ENCODE measurements around the gene SPDYC. TPM values are rescaled to one million over a fixed set of nuclear protein-coding genes. Genes with fewer than 3 reads are reported as not detected.
A peak's percentile ranks its signal among the peaks of the same experiment; 100 is the strongest.

SPDYC gene
- total RNA-seq, 1 experiment from 2014 or later: not detected

DNA sequence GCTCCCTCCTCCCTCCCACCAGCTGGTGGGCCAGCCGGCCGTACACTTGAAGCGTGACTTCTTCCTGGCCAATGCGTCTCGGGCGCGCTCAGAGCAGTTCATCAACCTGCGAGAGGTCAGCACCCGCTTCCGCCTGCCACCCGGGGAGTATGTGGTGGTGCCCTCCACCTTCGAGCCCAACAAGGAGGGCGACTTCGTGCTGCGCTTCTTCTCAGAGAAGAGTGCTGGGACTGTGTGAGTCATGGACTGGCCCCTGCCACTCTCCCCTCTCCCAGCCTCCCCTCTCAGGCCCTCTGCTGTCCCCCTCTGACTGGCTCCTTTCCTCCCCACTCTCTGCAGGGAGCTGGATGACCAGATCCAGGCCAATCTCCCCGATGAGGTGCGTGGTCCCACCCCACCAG lies 36.4 kb downstream of the SPDYC start:
- no peak for DNase-seq (ENCODE audit: low read depth)

DNA sequence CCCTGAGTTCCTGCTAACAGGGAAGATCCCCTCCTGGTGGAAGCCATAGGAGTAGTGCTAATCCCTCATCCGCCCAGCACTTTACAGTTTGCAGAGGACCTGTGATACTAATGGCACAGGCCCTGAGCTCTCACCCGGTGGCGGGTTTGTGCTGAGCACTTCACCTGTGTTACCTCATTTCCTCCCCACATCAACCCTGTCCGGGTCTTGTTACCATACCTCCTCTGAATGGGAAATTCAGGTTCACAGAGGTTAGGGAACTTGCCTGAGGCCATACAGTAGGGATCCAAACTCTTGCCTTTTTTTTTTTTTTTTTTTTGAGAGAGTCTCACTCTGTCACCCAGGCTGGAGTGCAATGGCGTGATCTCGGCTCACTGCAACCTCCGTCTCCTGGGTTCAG lies 36.9 kb downstream of the SPDYC start:
- DNase-seq (ENCODE audit: low read depth): no peak

DNA sequence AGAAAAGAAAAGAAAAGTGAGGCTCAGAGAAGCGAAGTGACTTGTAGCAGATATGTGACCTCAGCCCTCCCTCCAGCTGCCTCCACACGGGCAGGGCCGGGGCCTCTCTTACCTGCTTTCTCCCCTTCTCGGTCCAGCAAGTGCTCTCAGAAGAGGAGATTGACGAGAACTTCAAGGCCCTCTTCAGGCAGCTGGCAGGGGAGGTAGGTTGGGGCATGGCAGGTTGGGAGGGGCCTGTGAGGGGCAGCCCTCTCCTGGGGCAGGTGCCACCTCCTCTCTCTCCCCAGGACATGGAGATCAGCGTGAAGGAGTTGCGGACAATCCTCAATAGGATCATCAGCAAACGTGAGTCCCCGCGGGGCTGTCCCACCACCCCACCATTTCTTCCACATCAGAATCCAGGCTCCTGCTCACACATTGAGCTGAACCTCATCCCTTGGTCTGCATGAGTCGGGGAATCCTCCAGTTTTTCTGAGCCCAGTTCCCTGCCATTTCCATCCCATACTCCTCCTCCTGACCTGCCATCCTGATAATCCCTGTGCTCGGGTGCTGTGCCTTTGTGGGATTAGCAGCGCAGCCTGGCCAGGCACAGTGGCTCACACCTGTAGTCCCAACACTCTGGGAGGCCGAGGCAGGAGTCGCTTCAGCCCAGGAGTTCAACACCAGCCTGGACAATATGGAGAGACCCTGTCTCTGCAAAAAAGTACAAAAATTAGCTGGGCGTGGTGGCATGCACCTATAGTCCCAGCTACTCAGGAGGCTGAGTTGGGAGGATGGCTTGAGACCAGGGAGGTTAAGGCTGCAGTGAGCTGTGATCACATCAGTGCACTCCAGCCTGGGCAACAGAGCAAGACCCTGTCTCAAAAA lies 38.1 kb downstream of the SPDYC start:
- no peak for DNase-seq (ENCODE audit: low read depth)

DNA sequence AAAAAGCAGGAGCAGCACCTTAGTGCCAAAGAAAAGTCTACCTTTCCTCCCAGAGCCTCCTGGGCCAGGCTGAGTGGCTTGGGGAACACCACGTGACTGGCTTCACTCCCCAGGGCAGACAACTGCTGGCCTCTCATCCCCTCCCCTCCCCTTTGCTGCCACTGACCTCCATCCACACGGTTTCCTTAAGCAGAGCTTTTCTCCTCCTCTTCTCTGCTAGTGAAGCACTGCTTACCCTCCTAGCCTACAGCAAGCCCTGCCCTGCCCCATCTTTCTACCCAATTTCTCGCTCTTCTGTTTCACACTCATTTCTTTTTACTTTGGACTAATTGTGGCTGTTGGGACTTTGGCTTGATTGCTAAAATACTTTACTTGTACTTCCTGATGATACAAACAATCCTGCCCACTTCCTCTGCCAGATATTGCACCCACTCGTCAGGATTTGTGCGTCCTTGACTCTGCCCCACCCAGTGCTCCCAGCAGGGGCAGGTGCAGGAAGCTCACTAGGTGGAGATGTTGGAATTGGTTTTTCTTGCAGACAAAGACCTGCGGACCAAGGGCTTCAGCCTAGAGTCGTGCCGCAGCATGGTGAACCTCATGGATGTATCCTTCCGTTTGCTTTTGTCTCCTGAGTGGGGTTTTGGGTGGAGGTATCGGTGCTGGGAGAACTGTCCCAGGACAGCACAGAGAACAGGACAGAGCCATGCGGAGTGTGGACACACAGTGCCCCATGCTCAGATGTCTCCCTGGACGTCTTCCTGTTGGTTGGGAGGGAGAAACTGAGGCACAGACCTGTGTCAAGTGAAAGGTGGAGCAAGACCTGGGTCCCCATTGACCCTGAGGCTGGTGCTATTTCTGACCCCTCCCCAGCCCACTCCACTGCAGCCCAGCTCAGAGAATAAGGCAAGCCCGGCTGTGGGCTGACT lies 39.0 kb downstream of the SPDYC start:
- DNase-seq (ENCODE audit: low read depth): no peak

DNA sequence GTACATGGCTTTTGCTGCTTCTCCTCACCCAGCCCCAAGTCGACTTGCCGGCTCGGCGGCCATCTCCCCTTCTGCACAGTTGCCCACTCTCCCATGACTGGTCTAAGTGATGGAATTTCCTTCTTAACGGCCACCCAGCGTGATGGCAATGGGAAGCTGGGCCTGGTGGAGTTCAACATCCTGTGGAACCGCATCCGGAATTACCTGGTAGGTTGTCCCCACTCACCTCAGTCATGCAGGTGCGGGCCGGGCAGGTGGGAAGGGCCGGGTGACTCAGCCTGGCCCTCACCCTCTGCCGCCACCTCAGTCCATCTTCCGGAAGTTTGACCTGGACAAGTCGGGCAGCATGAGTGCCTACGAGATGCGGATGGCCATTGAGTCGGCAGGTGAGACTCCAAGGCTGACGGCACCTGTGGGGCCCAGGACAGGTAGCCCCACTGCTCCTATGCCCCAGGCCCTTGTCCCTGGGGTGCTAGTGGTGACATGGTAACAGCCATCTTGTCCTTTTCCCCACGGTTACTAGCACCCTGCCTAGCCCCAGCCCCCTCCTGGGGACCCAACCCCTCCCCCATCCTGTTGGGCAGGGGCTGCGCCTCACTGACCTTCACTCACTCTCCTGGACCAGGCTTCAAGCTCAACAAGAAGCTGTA lies 39.8 kb downstream of the SPDYC start:
- DNase-seq (ENCODE audit: low read depth): no peak

DNA sequence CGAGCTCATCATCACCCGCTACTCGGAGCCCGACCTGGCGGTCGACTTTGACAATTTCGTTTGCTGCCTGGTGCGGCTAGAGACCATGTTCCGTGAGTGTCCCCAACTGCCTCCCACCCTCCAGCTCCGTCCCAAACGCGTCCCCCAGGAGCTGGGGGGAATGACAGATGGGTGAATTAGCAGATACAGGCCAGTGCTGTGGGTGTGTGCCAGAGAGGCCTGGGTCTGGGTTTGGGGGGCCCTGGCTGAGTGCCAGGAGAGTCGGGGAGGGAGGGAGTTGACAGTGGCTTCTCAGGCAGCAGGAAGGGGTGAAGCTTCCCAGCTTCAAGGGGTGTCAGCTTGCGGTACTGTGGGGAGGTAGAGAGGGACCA lies 40.3 kb downstream of the SPDYC start:
- DNase-seq (ENCODE audit: low read depth): no peak

DNA sequence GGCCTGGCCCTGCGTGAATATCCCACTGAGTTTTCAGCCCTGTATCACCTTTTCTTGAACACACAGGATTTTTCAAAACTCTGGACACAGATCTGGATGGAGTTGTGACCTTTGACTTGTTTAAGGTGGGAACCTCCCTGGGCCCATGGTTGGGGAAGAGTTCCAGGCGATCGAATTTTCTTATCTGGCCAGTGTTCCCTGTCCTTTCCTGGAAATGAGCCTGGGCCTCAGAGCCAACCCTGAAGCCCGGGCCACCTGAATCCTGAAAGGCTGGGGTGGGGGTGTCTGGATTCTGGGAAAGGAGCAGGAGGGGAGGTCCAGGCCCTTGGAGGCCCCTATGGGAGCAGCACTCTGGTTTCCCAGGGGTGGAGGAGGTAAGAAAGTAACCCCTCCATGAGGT lies 40.7 kb downstream of the SPDYC start:
- no peak for DNase-seq (ENCODE audit: low read depth)

DNA sequence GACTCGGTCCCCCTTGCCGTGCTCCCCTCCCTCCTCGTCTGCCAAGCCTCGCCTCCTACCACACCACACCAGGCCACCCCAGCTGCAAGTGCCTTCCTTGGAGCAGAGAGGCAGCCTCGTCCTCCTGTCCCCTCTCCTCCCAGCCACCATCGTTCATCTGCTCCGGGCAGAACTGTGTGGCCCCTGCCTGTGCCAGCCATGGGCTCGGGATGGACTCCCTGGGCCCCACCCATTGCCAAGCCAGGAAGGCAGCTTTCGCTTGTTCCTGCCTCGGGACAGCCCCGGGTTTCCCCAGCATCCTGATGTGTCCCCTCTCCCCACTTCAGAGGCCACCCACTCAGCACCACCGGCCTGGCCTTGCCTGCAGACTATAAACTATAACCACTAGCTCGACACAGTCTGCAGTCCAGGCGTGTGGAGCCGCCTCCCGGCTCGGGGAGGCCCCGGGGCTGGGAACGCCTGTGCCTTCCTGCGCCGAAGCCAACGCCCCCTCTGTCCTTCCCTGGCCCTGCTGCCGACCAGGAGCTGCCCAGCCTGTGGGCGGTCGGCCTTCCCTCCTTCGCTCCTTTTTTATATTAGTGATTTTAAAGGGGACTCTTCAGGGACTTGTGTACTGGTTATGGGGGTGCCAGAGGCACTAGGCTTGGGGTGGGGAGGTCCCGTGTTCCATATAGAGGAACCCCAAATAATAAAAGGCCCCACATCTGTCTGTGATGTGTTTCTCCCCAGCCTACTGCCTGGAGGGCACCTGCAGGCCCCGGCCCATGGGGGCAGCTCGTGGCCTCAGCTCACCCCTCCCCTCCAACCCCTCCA lies 41.5 kb downstream of the SPDYC start:
- no peak for DNase-seq (ENCODE audit: low read depth)

DNA sequence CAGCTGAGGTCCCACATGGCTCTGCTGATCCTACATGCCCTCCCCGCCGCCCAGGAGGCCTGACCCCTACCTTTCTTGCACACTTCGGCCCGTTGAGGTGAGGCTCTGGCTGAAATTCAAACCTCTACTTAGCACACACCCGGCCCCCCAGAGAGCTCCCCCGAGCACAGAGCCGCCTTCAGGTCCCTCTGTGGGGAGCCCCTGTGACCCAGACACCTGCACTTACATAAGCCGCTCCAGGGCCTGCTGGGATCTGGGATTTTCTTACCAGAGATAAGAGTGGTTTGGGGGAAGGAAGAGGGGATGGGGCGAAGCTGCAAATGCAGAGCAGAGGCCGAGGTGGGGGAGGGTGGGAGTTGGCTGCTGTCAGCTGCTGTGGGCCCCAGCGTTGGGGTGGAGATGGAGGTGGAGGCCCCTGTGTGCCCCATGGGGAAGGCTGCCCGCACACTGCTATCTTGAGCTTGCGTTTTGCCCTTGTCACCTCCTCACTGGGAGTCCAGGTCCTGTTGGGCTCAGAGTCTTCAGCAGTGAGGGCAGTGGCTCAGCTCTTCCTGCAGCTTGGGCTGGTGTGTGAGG lies 42.3 kb downstream of the SPDYC start:
- no peak for DNase-seq (ENCODE audit: low read depth)

DNA sequence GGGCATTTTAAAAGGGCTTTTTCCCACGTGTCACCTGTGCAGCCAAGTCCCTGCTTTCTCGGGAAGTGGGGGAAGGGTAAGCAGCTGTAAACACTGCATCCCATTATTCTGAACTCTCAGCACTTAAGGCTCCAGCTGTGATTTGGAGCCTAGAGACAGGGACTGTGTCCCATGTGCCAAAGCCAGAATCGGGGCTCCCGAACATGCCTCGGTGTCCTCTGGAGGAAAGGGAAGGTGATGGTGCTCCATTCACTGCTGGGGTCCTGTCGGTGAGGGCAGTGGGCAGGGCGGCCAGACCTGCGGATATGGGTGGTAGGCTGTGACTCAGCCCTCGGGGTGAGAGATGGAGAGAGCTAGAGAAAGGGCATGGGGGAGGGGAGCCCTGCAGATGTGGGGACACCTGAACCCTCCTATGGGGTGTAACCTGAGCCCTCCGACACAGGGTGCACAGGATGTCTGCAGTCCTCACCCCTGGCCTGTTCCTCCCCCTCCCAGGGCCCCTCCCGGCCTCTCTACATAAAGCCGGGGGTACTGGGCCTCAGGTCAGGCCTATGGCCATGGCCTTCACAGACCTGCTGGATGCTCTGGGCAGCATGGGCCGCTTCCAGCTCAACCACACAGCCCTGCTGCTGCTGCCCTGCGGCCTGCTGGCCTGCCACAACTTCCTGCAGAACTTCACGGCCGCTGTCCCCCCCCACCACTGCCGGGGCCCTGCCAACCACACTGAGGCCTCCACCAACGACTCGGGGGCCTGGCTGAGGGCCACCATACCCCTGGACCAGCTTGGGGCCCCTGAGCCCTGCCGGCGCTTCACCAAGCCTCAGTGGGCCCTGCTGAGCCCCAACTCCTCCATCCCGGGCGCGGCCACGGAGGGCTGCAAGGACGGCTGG lies 43.5 kb downstream of the SPDYC start:
- DNase-seq (ENCODE audit: low read depth): peak; percentile 51

DNA sequence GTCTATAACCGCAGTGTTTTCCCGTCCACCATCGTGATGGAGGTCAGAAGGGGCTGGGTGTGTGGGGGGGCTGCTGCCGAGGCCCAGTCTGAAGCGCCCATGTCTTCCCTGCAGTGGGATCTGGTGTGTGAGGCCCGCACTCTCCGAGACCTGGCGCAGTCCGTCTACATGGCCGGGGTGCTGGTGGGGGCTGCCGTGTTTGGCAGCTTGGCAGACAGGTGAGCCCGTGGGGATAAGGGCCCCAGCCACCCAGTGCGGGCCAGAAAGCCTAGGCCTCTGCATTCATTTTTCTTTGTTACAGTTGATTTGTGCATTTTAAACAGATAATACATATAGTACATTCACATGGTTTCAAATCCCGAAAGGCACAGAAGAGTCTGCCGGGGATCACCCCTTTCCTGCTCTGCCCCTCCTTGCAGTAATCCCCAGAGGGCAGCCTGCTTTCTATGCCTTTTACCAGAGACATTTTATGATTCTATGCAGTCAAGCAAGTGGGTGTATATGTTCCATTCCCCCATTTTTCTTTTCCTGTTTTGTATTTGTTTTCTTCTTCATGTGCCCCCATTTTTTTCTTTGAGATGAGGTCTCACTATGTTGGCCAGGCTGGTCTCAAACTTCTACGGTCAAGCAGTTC lies 44.3 kb downstream of the SPDYC start:
- no peak for DNase-seq (ENCODE audit: low read depth)

DNA sequence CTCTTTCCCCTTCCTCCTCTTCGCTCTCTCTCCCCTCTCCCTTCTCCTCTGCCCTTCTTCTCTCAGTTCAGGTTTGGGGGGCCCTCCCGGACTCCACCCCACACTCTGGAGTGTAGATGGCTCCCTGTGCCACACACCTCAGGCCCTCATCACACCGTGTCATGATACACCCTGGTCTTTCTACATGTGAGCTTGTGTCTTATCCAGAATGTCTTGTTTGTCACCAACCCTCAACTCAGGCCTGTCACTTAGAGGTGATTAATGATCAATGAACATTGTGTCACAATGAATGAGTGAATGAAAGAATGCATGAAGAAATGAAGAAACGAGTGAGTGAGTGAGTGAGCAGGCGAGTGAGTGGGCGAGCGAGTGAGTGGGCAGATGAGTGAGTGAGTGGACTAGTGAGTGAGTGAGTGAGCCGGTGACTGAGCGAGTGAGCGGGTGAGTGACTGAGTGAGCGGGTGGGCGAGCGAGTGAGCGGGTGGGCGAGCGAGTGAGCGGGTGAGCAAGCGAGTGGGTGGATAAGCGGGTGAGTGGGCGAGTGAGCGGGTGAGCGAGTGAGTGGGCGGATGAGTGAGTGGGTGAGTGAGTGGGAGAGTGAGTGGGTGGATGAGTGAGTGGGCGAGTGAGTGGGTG lies 45.5 kb downstream of the SPDYC start:
- no peak for DNase-seq (ENCODE audit: low read depth)

DNA sequence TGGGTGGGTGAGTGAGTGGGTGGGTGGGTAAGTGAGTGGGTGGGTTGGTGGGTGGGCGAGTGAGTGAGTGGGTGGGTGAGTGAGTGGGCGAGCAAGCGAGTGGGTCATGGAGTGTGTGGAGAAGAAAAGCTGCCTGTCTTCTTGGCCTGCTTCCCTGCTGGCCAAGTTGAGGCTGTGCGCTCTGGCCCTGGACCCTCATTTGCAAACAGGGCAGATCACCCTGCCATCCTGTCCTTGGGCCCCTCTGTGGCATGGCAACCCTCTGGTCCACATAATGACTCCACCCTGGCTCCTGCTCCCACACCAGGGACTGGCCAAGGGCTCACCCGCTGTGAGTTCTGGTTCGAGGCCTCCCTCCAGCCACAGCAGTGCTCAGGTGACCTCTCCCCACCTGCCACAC lies 46.8 kb downstream of the SPDYC start:
- no peak for DNase-seq (ENCODE audit: low read depth)

DNA sequence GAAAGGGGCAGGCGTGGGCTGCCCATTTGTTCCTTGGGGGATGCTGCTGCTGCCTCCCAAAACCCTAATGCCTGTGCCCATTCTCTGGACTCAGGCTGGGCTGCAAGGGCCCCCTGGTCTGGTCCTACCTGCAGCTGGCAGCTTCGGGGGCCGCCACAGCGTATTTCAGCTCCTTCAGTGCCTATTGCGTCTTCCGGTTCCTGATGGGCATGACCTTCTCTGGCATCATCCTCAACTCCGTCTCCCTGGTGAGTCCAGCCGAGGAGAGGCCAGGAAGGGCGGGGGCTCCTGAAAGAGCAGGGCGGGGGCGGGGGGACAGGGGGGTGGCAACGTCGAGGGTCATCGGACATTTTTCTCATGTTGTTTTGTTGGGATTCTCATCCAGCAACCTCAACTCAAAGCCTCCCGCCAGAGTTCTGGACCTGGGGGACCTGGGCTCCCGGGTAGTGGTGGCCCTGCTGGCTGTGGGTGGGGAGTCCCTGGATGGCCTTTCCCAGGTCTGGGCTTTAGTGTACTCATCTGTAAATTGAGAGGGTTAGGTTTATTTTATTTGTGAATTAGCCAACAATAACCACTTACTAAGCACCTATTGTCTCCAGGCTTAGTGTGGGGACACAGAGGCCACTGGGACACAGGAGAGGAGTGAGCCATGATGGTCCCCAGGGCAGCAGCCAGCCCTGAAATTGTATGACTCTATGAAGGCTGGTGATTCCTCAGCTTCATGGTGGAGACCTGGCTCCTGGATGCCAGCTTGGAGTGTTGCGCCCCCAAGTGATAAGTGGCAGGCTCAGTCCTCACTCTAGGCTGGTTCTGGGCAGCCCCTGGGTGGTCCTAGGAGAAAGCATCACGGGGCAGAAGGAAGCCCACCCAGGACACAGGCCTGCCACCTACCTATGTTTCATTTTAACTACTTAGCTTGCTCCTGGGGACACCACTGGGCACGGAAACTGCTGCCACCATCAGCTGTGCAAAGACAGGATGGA lies 47.7 kb downstream of the SPDYC start:
- no peak for DNase-seq (ENCODE audit: low read depth)

DNA sequence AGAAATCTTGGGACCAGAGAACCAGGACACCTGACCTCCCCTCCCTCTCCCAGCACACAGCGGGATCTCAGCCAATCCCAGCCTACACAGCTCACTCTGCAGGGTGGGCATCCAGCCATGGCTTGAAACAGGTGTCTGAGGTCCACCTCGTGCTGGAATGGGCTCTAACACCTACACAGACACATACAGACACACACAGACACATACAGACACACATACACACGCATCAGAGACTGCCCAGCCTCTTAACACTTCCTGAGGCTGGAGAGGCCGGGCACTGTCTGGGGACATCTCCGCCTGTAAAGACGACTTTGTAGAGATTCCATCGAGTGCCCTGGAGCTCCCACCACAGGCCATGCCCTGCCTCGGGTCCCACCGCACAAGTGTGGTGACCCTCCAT lies 48.4 kb downstream of the SPDYC start:
- no peak for DNase-seq (ENCODE audit: low read depth)

DNA sequence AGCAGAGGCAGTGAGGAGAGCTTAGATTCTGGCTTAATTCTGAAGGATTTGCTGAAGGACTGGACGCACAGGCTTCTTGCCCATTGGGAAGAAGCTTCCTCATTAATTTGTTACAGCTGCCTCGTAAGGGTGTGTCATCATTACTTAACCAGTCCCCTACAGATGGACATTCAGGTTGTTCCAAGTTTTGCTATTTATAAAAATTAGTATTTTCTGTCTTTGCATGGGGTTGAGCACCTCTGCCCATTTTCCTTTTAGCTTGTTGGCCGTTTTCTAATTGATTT lies 49.8 kb downstream of the SPDYC start:
- DNase-seq (ENCODE audit: low read depth): no peak

DNA sequence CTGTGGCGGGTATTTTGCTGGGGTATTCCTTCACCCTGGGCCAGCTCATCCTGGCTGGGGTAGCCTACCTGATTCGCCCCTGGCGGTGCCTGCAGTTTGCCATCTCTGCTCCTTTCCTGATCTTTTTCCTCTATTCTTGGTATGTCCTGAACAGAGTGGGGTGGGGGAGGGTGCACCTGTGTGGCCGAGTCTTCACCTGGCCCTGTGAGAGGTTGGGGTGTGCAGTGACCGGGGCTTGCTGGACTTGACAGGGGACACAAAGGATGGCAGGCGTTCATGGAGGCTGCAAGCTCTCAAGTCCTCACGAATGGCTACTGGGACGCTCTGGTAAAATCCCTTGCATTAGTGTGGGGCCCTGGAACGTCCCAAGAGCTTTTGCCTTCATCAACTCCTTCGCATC lies 51.0 kb downstream of the SPDYC start:
- no peak for DNase-seq (ENCODE audit: low read depth)

Measured in M059J (cell line).